NCI-H1048 (cell line): ENCODE measurements around the gene PCSK2.

ENCODE experiments used
- DNase-seq: peaks from one replicate; lab custom pipeline; 2025; lab: John Stamatoyannopoulos, UW

PCSK2 gene

GRCh38 chr20:17399303-17399985 lies 172.6 kb downstream of the PCSK2 start:
- no peak for DNase-seq

GRCh38 chr20:17403461-17403860 lies 176.6 kb downstream of the PCSK2 start:
- DNase-seq: no peak

GRCh38 chr20:17406051-17406590 lies 179.3 kb downstream of the PCSK2 start:
- no peak for DNase-seq

GRCh38 chr20:17407550-17407949 lies 180.7 kb downstream of the PCSK2 start:
- no peak for DNase-seq

- no peak for DNase-seq
Measured at GRCh38 chr20:17417225-17417624, 190.4 kb downstream of the PCSK2 start.

GRCh38 chr20:17418737-17419136 lies 191.9 kb downstream of the PCSK2 start:
- DNase-seq: no peak

GRCh38 chr20:17419479-17420041 lies 192.7 kb downstream of the PCSK2 start:
- no peak for DNase-seq

- no peak for DNase-seq
Measured at GRCh38 chr20:17421493-17421892, 194.7 kb downstream of the PCSK2 start.

GRCh38 chr20:17423782-17424181 lies 196.9 kb downstream of the PCSK2 start:
- no peak for DNase-seq

- no peak for DNase-seq
Measured at GRCh38 chr20:17427638-17428037, 200.8 kb downstream of the PCSK2 start.

- no peak for DNase-seq
Measured at GRCh38 chr20:17430125-17430950, 203.5 kb downstream of the PCSK2 start.

- DNase-seq: no peak
Measured at GRCh38 chr20:17431621-17432364, 205.0 kb downstream of the PCSK2 start.

GRCh38 chr20:17436664-17437063 lies 209.8 kb downstream of the PCSK2 start:
- no peak for DNase-seq

- DNase-seq: no peak
Measured at GRCh38 chr20:17437251-17437650, 210.4 kb downstream of the PCSK2 start.

GRCh38 chr20:17438436-17439039 lies 211.7 kb downstream of the PCSK2 start:
- DNase-seq: no peak

- no peak for DNase-seq
Measured at GRCh38 chr20:17439616-17440296, 212.9 kb downstream of the PCSK2 start.

GRCh38 chr20:17441745-17442144 lies 214.9 kb downstream of the PCSK2 start:
- DNase-seq: no peak

GRCh38 chr20:17442588-17442987 lies 215.7 kb downstream of the PCSK2 start:
- no peak for DNase-seq

GRCh38 chr20:17443131-17443858 lies 216.5 kb downstream of the PCSK2 start:
- no peak for DNase-seq

GRCh38 chr20:17444091-17444490 lies 217.3 kb downstream of the PCSK2 start:
- no peak for DNase-seq
